ENCODE data around the gene TMEM184A.

Gene TMEM184A

DNA sequence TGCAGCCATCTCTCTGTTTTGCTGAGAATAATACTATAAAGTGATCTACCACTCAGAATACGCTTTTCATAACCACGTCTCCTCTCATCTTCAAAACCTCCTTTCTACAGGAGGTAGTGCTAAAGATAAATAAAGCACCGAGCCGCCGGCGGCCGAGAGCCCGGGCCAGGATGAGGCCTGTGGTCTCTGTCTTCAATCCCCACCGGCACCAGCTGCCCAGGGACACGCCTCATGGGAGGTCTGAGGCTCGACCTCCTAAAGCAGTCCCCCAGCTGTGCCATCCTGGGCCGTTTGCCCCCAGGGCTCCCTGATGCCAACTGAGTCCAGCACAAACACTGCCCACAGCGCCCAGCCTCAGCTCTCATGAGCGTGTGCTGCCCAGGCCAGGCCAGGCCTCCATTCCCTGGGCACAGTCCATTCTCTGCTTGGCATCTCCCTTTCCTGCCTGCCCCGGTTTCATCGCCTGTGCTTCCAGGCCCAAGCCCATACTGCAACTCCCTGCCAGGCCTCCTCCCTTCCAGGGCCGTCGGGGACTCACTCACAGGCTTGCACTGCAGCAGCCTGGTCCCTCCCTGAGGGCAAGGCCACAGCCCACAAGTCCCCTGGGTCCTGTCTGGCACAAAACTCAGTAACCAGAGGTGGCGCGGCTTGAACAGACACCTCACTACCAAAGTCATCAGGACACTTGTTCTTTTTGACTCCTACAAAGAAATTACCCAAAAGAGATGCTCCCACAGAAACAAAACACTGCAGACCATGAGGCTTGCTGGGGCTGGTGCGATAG is 54.3 kb downstream of the TMEM184A start:
- DNase-seq (ENCODE audit: low spot score) = no peak

DNA sequence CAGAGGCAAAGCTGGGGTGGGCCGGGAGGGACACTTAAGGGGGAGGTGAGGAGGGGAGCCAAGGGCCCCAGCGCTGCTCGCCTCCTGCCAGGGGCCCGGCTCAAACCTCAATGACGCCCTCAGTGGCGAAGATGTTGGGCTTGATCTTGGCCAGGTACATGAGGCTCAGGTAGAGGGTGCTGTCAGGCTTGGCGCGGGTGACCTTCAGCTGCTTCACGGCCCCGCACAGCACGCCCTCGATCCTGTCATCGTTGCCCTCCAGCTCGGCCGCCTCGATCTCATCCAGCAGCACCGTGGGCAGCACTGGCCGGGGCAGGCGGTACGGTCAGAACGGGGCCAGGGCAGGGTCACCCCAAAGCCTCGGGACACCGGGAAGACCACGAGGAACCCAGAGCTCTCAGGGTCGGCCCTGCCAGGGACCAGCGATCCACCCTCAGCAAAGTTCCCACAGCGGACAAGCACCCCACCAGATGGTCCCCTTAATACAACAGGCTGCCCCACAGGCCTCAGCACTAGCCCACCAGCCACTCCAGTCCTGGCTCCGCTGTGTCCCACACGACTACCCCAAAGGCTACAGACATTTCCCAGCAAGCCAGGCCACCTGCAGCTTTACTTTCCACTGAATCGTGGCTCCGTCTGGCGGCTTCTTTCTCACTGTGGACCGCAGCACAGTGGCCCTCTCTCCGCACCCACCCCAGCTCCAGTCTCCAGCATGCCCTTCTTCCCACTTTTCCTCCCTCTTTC is 55.8 kb downstream of the TMEM184A start:
- DNase-seq (ENCODE audit: low spot score) = no peak

DNA sequence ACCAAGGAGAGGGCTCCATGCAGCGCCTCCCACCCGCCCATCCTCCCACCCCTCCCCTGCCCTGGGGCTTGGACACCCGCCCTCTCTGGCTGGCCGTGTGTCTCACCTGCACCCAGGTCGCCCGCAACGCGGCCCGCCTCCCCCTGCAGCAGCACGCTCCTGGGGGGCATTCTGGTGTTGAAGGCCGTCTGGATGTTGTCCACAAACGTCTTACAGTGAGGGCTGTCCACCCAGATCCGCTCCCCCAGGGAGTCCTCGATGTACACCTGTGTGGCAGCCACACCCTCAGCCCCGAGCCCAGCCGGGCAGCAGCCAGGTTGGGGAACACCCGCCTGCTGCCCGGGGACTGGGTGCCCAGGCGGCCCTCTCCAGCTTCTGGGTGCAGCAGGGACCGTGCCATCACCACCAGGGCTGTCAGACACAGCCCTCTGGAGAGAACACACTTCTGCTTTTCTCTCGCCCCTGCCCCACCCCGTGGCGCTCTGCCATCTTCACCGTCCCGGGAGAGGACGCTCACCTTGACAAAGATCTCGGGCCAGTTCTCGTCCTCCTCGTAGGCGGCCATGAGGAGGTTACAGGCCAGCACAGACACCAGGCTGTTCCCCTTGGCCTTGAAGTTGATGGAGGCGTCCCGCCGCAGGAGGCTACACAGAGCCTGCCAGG is 56.5 kb downstream of the TMEM184A start:
- DNase-seq (ENCODE audit: low spot score) = no peak

DNA sequence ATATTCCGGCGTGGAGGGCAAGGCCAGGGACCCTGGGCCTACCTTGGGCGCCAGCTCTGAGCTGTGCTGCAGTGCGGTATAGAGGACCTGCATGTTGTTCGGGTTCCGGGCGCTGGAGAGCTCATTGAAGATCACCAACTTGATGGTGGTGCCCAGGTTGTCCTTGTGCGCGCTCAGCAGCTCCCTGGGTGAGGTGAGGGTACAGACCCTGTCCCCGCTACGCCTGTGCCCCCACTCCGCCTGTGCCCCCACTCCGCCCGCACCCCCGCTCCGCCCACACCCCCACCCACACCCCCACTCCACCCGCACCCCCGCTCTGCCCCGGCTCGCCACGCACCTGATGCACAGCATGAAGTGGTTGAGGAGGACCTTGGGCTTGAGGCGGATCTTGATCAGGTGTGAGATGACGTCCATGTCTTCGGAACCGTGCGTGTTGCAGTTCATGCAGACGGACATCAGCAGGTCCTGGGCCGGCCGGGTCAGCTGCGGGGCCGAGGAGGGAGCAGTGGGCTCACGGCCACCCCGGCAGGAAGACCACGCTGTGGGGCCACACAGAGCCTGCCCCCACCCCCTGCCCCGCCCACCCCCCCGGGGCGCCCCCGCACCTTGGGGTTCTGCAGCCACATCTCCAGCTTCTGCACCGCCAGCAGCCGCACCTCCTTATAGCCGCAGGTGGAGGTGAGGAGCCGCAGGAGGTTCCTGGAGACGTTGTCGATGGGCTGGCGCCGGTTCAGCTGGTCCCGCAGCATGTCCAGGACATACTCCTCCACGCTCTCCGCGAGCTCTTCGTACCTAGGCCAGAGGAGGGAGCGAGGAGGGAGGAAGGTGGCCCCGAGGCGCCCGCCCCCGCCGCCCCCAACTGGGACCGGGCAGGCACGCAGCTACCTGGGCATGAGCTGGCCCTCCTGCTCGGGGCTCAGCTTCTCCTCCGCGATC is 57.4 kb downstream of the TMEM184A start:
- DNase-seq (ENCODE audit: low spot score) = no peak

DNA sequence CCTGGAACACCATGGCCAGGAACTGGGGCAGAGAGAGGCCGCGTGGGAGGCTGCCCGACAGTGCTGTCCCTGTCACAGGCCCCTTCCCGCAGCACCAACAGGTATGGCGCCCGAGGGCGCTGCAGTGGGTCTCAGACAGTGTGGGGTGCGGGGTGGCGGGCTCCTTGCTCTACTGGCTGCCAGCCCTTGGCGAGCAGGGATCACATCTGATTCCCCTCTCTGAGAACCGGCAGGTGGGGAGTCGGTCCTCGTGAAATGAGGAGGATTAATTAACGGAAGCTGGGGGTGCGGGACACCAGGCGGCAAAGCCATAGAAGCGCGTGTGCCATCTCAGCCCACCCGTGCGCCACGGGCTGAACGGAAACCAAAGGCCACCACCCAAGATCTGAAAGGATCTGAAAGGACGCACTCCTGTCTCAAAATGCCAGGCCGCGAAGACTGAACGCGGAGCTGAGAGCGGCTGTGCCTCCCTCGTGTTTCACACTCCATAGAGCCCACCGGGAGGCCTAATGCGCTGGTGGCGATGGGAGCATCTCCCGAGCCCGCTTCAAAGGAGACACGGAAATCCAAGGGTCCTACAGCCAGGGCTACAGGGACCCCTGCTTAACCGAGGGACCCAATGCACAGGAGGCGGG is 58.6 kb downstream of the TMEM184A start:
- no peak for DNase-seq (ENCODE audit: low spot score)

DNA sequence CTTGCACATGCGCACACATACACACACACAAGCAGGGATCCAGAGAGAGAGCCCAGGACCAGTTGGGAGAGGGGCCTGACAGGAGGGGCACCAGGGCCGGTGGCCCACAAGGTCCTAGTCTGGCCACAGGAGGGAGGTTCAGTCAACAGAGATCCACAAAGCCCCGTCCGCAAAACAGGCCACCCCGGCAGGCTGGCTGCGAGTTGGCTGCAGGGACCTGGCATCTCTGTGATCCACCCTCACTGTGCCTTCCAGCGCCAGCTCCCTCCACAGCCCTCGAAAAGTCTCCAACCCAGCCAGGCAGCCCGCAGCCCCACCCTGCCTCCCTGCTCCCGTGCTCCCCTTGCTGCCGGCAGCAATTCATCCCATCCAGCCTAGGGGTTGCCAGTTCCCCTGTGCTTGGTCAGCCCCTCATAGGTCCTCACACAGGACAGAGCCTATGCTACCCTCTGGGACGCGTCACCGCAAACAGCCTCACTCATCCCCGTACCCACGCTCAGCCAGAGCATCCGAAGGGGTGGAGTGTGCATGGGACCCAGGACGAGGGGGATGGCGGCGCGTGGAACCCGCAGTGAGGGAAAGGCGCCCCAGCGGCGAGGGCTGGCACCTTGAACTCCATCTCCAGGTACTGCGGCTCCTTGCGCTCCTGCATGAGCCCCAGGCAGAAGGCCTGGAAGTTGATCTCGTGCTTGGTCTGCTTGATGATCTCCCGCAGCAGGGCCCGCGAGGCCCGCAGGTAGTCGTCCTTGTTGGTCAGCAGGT is 59.3 kb downstream of the TMEM184A start:
- DNase-seq (ENCODE audit: low spot score) = no peak

DNA sequence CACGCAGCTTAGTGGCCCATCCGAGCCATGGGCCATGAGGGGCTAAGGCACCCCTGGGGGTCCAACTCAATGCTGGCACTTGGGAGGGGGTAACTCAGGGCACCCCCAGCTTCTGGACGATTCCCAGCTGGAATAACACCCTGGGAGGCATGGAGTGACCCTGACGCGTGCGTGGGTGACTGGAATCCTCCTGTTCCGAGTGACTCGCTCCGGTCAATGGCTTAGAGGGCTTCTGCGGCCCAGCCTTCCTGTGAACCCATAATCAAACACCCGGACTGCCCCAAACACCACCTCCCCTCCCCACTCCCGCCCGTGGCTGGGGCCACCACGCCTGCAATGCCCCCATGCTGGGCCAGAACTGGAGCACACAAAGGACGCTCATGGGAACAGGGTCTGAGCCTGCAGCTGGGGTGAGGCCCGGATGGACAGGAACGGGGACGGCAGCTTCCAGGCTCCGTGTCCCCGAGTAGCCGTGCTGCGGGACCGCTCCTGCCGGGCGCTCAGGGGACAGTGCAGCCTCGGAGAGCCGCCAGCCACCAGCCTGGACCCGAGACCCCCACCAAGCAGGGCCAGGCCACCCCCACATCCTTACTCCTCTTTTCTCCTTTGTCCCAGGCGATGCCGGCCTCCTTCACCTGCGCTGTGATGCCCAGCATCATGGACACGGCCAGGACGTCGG is 60.3 kb downstream of the TMEM184A start:
- DNase-seq (ENCODE audit: low spot score) = no peak

DNA sequence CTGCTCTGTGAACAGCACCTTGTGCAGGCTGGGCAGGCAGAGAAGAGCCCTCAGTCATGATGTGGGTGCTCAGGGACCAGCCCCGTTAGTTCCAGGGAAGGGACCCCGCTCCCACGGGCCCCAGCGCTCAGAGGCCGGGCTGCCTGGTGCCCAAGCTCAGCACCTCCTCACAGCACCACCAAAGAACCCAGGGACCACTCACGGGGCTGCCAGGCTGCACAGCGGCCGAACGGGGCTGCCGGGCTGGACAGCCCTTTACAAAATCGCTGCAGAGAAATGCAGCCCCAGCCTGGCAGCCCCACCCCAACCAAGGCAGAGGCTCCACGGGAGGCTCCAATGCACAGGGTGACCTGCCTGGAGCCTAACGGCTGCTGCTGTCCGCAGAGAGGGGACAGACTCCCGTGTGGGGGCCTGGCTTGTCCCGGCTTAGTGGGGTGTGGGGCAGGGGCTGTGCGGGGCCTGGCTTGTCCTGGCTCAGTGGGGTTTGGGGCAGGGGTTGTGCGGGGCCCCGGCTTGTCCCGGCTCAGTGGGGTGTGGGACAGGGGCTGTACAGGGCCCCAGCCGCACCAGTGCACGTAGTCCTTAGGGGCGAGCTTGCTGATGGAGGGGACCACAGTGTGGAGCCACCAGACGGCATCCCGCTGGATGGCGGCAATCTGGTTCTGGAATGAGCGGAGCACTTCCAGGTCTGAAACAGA is 61.0 kb downstream of the TMEM184A start:
- DNase-seq (ENCODE audit: low spot score) = no peak

DNA sequence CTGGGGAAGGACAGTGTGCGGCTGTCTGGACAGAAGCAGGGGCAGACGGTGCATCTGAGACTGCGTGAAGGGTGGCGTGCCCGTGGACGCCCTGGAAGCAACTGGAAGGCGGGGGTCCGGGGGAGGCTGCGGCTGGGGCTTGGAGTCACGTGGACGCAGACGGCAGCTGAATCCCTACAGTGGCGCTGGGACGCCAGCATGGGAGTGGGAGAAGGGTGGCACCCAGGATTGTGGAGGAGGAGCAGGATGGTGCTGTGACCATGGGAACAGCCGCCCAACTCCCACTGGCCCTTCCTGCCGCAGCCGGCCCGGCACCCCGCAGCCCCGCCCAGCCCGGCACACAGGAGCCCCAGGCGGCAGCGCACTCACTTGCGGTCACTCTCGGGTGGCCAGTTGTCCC is 61.6 kb downstream of the TMEM184A start:
- no peak for DNase-seq (ENCODE audit: low spot score)

DNA sequence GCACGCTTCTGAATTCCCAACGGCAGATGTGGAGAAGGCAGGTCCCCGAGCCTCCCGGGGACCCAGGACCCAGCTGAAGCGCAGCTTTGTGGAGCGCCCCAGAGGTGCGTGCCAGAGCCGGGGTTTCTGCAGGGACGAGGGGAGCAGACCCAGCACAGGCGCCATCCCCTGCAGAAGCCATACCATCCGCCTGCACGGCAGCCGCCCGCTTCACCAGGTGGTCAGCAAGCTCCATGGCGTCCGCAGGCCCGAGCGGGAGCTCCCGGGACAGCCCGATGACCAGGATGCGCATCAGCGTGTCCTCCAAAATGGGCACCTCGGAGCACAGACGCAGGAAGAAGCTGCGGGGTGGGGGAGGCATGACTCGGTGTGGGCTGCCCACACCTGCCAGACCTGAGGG is 62.4 kb downstream of the TMEM184A start:
- DNase-seq (ENCODE audit: low spot score) = no peak

DNA sequence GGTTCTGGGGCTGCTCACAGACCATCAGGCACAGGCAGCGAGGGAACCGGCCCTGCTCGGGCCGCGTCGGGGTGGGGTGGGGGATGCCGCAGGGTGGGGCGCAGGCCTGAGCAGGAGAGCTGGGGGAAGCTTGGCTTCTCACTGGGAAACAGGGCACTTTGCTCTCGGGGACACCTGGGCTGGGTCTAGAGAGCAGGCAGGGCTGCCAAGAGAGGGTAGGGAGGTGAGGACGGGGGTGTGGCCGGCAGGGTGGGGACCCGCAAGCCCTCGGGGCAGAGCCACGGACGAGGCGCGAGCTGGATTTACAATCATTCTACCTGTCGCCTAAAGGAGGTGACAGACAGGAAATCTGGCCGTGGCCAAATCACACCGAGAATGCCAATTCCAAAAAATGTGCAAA is 62.9 kb downstream of the TMEM184A start:
- DNase-seq (ENCODE audit: low spot score) = no peak

DNA sequence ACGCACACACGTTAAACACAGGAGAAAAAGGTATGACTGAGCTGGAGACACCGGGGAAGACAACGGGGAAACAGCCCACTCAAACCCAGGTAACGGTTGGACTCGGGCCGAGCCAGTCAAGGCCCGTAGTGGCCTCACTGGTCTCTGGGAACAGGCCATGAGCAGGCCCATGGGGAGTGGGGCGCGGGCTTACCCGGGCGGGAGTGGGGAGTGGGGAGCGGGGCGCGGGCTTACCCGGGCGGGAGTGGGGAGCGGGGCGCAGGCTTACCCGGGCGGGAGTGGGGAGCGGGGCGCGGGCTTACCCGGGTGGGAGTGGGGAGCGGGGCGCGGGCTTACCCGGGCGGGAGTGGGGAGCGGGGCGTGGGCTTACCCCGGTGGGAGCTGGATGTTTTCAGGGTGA is 63.4 kb downstream of the TMEM184A start:
- DNase-seq (ENCODE audit: low spot score) = no peak

Measured in D341Med (cell line).